HG03064 (cell line): ENCODE measurements around the gene NOP14.
A peak's percentile ranks its signal among the peaks of the same experiment; 100 is the strongest.
"Not testable (repeated sequence)": the region's sequence is repeated elsewhere in the genome, so short reads cannot be mapped to it uniquely, and the experiment has no call there.

Experiments
- ATAC-seq: cut with Tn5 transposase; IDR thresholded peaks from one replicate; pipeline ENCODE4 v1.9.1; 2021; ENCODE audit warnings: low read depth; ENCODE audit not compliant: unreplicated experiment

NOP14 gene

GRCh38 chr4:2962614-2963174, 512 bp downstream of the NOP14 start:
- peak; percentile 29 for ATAC-seq

GRCh38 chr4:2961811-2962441, 1.3 kb downstream of the NOP14 start:
- no peak for ATAC-seq

GRCh38 chr4:2961421-2961810, 1.8 kb downstream of the NOP14 start:
- no peak for ATAC-seq

- ATAC-seq: not testable (repeated sequence)
These were observed 2.8 kb downstream of the NOP14 start for GRCh38 chr4:2960450-2960849.

GRCh38 chr4:2958446-2958845, 4.8 kb downstream of the NOP14 start:
- no peak for ATAC-seq

- not testable (repeated sequence) for ATAC-seq
These were observed 7.8 kb downstream of the NOP14 start for GRCh38 chr4:2955186-2956044.

GRCh38 chr4:2954358-2955185, 8.6 kb downstream of the NOP14 start:
- ATAC-seq: no peak

- ATAC-seq: no peak
These were observed 9.7 kb downstream of the NOP14 start for GRCh38 chr4:2953496-2953895.

- no peak for ATAC-seq
These were observed 12.8 kb downstream of the NOP14 start for GRCh38 chr4:2950221-2950989.

- ATAC-seq: no peak
These were observed 13.5 kb downstream of the NOP14 start for GRCh38 chr4:2949782-2950125.

- no peak for ATAC-seq
These were observed 14.1 kb downstream of the NOP14 start for GRCh38 chr4:2948895-2949781.

GRCh38 chr4:2947926-2948325, 15.3 kb downstream of the NOP14 start:
- ATAC-seq: no peak

GRCh38 chr4:2946812-2947600, 16.2 kb downstream of the NOP14 start:
- ATAC-seq: no peak

GRCh38 chr4:2945619-2946604, 17.3 kb downstream of the NOP14 start:
- not testable (repeated sequence) for ATAC-seq

- no peak for ATAC-seq
These were observed 18.4 kb downstream of the NOP14 start for GRCh38 chr4:2944586-2945526.

- ATAC-seq: no peak
These were observed 19.1 kb downstream of the NOP14 start for GRCh38 chr4:2944091-2944482.
